ENCODE measurements around the gene GABRR3.
A peak's percentile ranks its signal among the peaks of the same experiment; 100 is the strongest.

GABRR3 gene

GRCh38 chr3:98035208-98035607 lies at the start of gene GABRR3:
Gene GABRR3 (minus strand): TSS chr3:98035315. CDS start chr3:98034987, 328 bp downstream.
- no peak for DNase-seq

DNA sequence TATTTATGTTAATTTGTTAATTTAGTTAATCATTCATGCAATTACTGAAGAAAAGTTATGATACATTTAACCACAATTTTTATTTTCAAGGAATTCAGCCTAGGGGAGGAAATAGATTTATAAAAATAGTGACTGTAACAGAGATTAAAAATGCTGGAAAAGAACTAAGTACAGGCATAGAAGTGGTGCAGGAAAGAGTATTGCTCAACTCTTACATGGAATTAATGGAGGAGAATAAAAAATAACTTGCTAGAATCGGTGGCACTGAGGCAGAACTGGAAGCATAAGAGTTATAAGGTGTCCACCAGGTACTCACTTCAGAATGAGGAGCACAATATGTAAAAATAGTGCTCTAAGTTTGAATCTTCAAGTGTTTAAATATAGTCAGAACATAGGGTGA lies 38.4 kb upstream of the GABRR3 start:
- no peak for DNase-seq

DNA sequence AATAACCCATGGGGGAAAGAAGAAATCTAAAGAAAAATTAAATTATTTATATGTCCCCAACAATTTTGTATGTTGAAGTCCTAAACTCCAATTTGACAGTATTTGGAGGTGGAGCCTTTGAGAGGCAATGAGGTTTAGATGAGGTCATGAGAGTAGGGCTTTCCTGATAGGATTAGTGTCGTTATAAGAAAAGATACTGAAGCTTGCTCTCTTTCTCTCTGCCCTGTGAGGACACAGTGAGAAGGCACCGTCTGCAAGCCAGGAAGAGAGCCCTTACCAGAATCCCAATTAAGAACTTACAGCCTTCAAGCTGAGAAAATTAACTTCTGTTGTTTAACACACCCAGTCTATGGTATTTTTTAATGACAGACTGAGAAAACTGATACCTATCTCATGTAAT lies 35.7 kb upstream of the GABRR3 start:
- DNase-seq, result no peak

DNA sequence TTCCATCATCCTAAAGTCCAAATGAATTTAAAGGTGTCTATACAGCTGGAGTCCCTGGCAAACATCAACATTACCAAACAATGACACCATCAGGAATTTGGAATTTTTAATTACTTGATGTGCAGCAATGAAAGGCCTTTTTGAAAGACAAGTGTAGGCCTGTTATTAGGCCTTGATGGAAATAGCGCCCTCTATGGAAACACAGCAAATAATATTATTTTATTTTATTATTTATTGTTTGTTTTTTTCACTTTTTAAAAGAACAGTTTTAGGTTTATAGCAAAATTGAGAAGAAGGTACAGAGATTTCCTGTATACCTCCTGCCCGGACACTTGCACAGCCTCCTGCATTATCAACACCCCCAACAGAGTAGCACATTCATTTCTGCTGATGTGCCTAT lies 33.7 kb upstream of the GABRR3 start:
- no peak for DNase-seq

DNA sequence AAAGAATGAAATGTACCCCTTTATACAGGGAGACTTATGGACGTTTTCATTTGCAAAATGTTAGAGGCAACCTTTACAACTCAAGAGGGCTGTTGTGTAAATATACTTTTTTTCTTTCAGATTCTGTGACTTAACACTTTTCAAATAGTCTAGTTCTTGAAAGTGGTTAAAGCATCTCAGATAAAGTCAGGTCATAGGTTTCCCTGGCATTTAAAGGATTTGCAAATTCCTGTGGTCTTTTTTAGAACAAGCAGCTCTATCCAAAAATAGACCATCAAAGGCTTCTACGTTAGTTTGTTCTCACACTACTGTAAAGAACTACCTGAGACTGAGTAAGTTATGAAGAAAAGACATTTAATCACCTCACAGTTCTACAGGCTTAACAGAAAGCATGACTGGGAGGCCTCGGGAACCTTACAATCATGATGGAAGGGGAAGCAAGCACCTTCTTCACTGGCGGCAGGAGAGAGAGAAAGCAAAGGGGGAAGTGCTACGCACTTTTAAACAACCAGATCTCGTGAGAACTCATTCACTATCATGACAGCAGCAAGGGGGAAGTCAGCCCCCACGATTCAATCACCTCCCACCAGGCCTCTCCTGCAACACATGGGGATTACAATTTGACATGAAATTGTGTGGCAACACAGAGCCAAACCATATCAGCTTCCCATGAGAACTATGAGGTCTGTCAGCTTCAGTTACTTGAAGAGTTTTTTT lies 23.3 kb upstream of the GABRR3 start:
- no peak for DNase-seq

- no peak for DNase-seq
Measured at GRCh38 chr3:98057631-98058030, 22.5 kb upstream of the GABRR3 start.

DNA sequence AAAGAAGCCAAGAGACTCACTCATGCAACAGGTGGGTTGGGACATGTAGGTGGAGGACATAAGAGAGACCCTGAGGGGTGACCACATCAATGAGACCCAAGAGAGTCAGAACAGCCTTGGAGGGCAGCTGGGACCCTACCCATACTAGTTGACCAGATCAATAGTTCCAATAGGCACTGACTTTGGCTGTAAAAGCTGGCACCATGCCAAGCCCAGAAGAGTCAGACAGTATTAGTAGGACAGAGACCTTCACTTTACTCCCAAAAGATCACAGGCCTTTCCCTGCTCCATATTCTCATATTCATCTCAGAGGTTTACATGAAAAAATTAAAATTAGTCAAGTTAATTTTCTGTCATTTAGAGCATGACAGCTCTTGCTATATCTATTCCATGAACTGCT lies 20.9 kb upstream of the GABRR3 start:
- no peak for DNase-seq

- DNase-seq, result no peak
Measured at GRCh38 chr3:98049271-98049670, 14.2 kb upstream of the GABRR3 start.

DNA sequence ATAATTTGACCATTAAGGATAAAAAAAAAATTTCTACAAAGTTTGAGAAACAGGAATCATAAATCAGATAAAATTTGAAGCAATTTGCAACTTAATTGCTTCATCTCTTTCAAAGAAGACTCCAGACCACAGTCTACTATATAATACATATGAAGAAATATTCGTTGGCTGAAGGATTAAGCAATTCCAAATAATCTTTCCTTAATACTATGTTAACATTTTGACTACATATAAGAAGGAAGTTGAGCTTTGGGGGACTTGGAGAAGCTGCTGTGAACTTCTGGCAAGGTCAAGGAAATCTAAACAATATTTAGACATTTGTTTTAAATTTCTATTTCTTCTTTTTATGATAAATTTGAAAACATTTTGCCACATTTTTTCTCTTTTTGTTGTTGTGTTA lies 13.5 kb upstream of the GABRR3 start:
- DNase-seq, result no peak

DNA sequence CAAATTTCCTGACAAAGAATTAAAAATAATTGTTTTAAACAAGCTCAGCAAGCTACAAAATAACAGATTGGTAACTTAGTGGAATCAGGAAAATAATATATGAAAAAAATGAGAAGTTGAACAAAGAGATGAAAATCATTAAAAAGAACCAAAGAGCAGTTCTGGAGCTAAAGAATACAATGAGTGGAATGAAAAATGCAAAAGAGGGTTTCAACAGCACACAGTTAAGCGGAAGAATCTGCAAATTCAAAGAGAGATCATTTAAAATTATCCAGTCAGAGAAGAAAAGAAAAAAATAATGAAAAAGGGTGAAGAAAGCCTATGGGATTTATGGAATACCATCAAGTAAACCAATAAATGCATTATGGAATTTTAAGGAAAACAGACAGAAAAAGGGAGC lies 6.2 kb upstream of the GABRR3 start:
- DNase-seq, result no peak

DNA sequence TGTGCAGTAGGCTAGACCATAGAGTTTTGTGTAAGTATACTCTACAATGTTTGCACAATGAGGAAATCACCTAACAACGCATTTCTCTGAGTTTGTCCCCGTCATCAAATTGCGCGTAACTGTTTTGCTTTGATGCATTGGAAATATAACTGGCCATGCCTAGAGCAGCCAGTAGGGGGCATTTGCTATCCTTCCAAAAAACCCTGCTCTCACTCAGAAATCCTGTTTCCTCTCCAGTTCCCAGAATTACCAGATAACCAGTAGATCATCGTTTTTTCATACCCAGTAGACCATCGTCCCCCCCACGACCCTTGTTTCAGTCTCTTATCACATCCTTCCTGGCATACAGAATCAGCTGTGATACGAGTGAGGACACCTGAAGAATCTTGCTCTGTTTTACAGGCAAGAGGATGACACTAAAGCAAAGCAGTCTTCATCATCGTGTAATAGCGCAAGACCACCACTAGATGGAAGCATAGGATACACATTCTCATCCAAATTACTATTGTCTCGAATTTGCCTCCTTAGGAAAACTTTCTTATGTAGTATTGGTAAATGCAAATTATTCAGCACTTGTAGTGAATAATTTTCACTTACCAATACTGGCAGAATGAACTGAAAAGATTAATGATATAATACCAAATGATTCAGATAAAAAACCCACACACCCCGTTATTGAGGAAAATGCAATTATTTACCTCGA lies 4.4 kb upstream of the GABRR3 start:
- peak; percentile 79 for DNase-seq

- no peak for DNase-seq
Measured at GRCh38 chr3:98038876-98039275, 3.8 kb upstream of the GABRR3 start.

- no peak for DNase-seq
Measured at GRCh38 chr3:98038286-98038685, 3.2 kb upstream of the GABRR3 start.

DNA sequence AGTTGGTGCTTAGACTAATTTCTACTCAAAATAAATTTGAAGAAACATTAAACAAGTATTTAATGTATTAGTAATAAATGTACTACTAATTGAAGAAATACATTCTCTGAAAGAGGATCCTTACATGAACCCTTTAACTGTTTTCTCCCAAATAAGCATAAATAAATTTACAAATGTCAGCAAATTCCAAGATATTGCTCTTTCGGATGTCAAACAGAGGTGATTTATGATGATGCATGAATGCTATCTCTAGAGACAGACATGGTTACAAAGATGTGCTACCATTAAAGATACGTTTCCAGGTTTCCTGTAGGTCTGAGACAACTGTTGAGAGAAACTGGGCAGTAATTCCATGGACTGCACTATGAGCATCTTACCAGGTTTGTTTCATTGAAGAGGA lies 629 bp downstream of the GABRR3 start:
- no peak for DNase-seq

DNA sequence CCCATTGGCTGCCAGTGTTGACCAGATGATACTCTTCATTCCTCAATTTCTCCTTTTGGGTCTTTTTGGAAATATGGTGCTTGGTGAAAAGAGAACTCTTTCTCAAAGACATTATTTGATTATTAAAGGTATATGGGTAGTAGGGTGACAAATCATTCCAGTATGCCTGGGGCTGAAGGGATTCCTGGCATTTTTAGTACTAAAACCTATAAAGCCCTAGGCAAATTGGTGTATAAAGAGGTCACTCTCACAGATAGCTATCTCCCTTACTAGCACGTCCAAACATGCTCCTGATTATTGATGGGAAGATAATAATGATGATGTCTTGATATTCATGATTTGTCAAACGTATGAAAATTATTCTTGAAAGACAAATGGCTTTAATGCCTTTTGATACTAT lies 1.1 kb downstream of the GABRR3 start:
- DNase-seq, result no peak

GRCh38 chr3:98032904-98033303 lies 2.2 kb downstream of the GABRR3 start:
- no peak for DNase-seq

DNA sequence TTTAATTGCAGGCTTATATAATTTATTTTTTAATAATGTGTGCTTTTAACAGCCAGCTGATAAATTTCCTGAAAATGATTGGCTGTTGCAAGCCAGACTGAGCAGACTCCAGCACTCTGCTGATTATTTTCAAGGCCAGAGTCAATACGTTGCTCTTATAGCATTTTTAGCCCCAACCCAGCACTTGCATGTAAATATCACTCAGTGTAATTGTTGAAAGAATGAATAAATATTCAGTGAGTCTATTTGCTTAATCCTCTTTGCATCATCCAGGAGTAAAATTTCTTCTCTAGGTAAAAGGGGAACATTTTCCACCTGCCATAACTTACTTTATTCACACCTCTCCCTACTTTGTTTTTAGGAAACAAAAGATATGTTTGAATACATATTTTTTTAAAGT lies 2.9 kb downstream of the GABRR3 start:
- no peak for DNase-seq

- no peak for DNase-seq
Measured at GRCh38 chr3:98029083-98029482, 6.0 kb downstream of the GABRR3 start.

- DNase-seq, result no peak
Measured at GRCh38 chr3:98027085-98027446, 8.0 kb downstream of the GABRR3 start.

- DNase-seq, result no peak
Measured at GRCh38 chr3:98026425-98027084, 8.6 kb downstream of the GABRR3 start.

DNA sequence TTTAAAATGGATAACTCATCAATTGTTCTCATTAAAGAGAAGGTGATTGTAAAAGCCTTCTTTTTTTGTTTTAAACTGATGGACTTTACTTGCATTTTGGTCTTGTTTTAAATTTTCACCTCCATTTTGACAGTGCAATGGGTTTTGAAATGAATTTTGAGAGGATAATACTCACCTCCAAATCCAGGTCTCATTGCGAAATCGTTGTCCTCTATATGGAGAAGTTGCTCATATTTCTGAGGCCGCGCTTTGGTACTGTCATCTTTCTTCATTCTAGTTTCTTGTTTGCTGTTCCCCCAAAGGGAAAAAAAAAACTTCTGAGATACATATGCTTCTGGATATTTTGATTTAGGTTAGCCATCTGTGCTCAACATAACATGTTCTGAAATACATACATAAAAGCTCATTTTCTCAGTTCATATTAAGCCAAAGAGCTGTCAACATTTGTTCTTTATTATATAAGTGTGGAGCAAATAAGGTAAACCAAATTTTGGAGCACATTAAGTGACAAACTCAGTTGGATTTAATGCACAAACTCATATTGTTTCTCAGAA lies 9.6 kb downstream of the GABRR3 start:
- DNase-seq, result no peak

DNA sequence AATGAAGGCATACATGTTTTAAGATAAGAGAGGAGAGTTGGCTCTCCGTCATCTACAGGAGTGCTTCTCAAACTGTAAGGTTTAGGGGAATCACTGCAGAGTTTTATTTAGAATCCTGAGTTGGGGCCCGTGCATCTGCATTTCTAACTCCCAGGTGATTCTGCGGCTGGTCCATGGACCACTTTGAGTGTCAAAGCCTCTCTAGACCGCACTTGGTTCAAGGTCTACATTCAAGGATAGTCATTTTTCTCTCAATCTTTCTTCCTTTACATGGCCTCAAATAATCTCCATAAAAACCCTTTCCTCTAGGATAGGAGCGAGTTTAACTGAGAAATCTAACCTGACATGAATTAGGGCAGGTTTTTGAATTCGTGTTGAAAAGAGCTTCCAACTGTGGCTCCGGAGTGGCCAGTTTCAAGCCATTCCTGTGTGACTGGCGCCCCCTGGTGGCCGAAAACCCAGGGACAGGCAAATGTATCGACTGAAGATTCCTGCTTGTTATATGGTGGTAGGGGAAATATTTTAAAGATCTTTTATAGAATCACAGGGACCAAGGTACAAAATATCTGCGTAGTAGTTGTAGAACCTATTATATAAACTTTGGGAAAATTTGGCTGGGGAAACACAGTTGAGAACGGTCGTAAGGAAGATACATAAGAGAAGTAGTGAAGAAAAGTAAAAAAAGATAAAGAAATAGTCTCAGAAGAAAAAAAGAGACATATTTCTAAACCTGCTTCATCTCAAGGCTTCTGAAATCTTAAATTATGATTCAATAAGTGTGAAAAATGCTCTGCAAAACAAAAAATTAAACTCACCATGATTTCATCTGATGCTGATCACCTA lies 11.9 kb downstream of the GABRR3 start:
- DNase-seq, result peak; percentile 65

Measured in fibroblast of skin of right biceps (primary cell).